Skin epidermis (tissue), 12 donors: ENCODE measurements around the gene RPS2.

Source experiments
- H3K27ac ChIP-seq, 21 experiments: fragments of 200-600 bp; sonication (generic) in 11 of 21; one replicate each; pipeline ENCODE4 v1.5.0; 2020; ENCODE audit warnings: mild to moderate bottlenecking in 3 of 21, inconsistent platforms in 2 of 21, moderate library complexity in 2 of 21
- H3K4me3 ChIP-seq, 7 experiments: fragments of 200-600 bp; sonication (generic) in 2 of 7; one replicate each; pipeline ENCODE4 v1.5.0; 2020; ENCODE audit warnings: inconsistent platforms in 2 of 7, mild to moderate bottlenecking in 2 of 7, moderate library complexity in 1 of 7

Gene RPS2

GRCh38 chr16:2001035-2001434, 36.4 kb upstream of the RPS2 start:
- no peak overlapping the region for H3K4me3 ChIP-seq
- no peak overlapping the region for H3K27ac ChIP-seq

GRCh38 chr16:1999866-2000514, 35.4 kb upstream of the RPS2 start:
- H3K4me3 ChIP-seq, result no peak overlapping the region
- H3K27ac ChIP-seq, result no peak overlapping the region

GRCh38 chr16:1998852-1999801, 34.5 kb upstream of the RPS2 start:
- Histone ChIP-seq H3K4me3 (no peak overlapping the region), H3K27ac (peak overlapping the region in 2 of 21 experiments; percentile 2 to 14)

- H3K4me3 ChIP-seq, result no peak overlapping the region
- H3K27ac ChIP-seq, result peak overlapping the region in 3 of 21 experiments; percentile 29 to 42 (median 29)
Observed at GRCh38 chr16:1998360-1998835, 33.8 kb upstream of the RPS2 start.

- H3K27ac ChIP-seq, result peak overlapping the region in 6 of 21 experiments; percentile 15 to 64 (median 29)
- H3K4me3 ChIP-seq, result no peak overlapping the region
Observed at GRCh38 chr16:1997494-1998359, 33.1 kb upstream of the RPS2 start.

GRCh38 chr16:1993731-1994131, 29.1 kb upstream of the RPS2 start:
- peak overlapping the region in 1 of 21 experiments; percentile 7 for H3K27ac ChIP-seq
- H3K4me3 ChIP-seq, result no peak overlapping the region

- Histone ChIP-seq H3K27ac (peak overlapping the region in 2 of 21 experiments; percentile 11 to 33), H3K4me3 (peak overlapping the region in 2 of 7 experiments; percentile 20 to 27)
Observed at GRCh38 chr16:1992704-1993317, 28.2 kb upstream of the RPS2 start.

- H3K27ac ChIP-seq, result peak overlapping the region in 10 of 21 experiments; percentile 10 to 80 (median 50)
Observed at GRCh38 chr16:1991948-1992703, 27.5 kb upstream of the RPS2 start.

GRCh38 chr16:1991588-1991947, 26.9 kb upstream of the RPS2 start:
- H3K4me3 ChIP-seq, result peak overlapping the region; percentile 20 to 33 (median 27)
- peak overlapping the region in 10 of 21 experiments; percentile 10 to 80 (median 50) for H3K27ac ChIP-seq

More at GRCh38 chr16:1991948-1992703, 27.5 kb upstream of the RPS2 start:
- peak overlapping the region; percentile 20 to 33 (median 27) for H3K4me3 ChIP-seq

- H3K27ac ChIP-seq, result peak overlapping the region in 8 of 21 experiments; percentile 3 to 80 (median 63)
- peak overlapping the region in 5 of 7 experiments; percentile 20 to 33 (median 27) for H3K4me3 ChIP-seq
Observed at GRCh38 chr16:1991135-1991551, 26.5 kb upstream of the RPS2 start.

GRCh38 chr16:1990351-1991134, 25.9 kb upstream of the RPS2 start:
- peak overlapping the region in 4 of 21 experiments; percentile 3 to 67 (median 38) for H3K27ac ChIP-seq
- peak overlapping the region; percentile 14 to 30 (median 17) for H3K4me3 ChIP-seq

GRCh38 chr16:1990101-1990350, 25.4 kb upstream of the RPS2 start:
- Histone ChIP-seq H3K4me3 (peak overlapping the region; percentile 14 to 30 (median 17)), H3K27ac (peak overlapping the region in 1 of 21 experiments; percentile 30)

GRCh38 chr16:1989209-1990100, 24.8 kb upstream of the RPS2 start, which contains the start of gene SYNGR3:
Gene SYNGR3 (plus strand): TSS chr16:1989970. CDS start chr16:1990103, 133 bp downstream.
- peak within 1 kb of the TSS in 4 of 21 experiments; percentile 3 to 67 (median 38) for H3K27ac ChIP-seq
- H3K4me3 ChIP-seq, result peak within 1 kb of the TSS; percentile 14 to 30 (median 17)

- no peak overlapping the region for H3K4me3 ChIP-seq
- no peak overlapping the region for H3K27ac ChIP-seq
Observed at GRCh38 chr16:1987198-1987597, 22.6 kb upstream of the RPS2 start.

- H3K27ac ChIP-seq, result no peak overlapping the region
Observed at GRCh38 chr16:1985466-1986150, 21.0 kb upstream of the RPS2 start.

More at GRCh38 chr16:1985466-1986150, 21.0 kb upstream of the RPS2 start:
- H3K4me3 ChIP-seq, result peak overlapping the region in 1 of 7 experiments; percentile 85
